ENCODE measurements around the gene ITGA11.

DNA sequence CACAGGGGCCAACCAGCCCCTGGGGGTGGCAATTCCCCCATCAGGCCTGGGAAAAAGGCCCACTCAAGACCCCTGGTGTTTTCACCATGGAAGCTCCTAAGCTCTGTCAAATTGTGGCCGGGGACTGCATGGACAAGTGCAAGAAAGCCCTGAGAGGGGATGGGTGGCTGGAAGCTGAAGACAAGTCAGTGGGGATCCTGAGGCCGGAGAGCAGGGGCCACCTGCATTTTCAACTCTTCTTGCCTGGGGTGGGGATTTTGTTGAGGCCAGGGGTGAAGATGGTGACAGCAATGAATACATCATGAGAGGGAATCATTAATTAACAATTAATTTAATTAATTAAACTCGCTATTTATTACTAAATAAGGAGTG, 120.5 kb downstream of the ITGA11 start:
- no peak for TF ChIP-seq TAF1 (IDR thresholded peaks at IDR 0.05; ENCODE audit: borderline replicate concordance, low read depth, low read length)
- TF ChIP-seq POLR2A (IDR thresholded peaks at IDR 0.05; ENCODE audit: low read depth, low read length): no peak
- TF ChIP-seq POLR2AphosphoS5 (IDR thresholded peaks at IDR 0.05; ENCODE audit: low read depth, low read length): no peak

Data from GM12892 (cell line).